Skeletal muscle satellite cell (primary cell): ENCODE measurements around the gene SLC5A5. TPM values are rescaled to one million over a fixed set of nuclear protein-coding genes. Genes with fewer than 3 reads are reported as not detected.

Experiments used
- H3K27me3 ChIP-seq: 2 replicates; pipeline ENCODE4 v1.7.0; 2013; ENCODE audit warnings: low read length; ENCODE audit not compliant: control insufficient read depth, insufficient read depth
- H3K36me3 ChIP-seq: 2 replicates; pipeline ENCODE4 v1.7.0; 2013; ENCODE audit warnings: mild to moderate bottlenecking, control low read depth, low read length; ENCODE audit not compliant: insufficient read depth
- H3K4me1 ChIP-seq: 2 replicates; pipeline ENCODE4 v1.7.0; 2013; ENCODE audit warnings: low read length; ENCODE audit not compliant: control insufficient read depth, insufficient read depth
- H3K4me2 ChIP-seq: 2 replicates; pipeline ENCODE4 v1.7.0; 2013; ENCODE audit warnings: mild to moderate bottlenecking, low read length
- H3K4me3 ChIP-seq: 2 replicates; pipeline ENCODE4 v1.7.0; 2013; ENCODE audit warnings: low read length
- H3K9ac ChIP-seq: 2 replicates; pipeline ENCODE4 v1.7.0; 2013; ENCODE audit warnings: mild to moderate bottlenecking, low read depth, low read length, moderate library complexity
- H3K9me3 ChIP-seq: replicated peaks from 2 replicates; pipeline ENCODE4 v1.7.0; 2013; ENCODE audit warnings: mild to moderate bottlenecking, control low read depth, low read length
- small RNA-seq: library from RNA; depleted of rRNA; stranded (forward); fragments of <200 nt; gene quantifications from one replicate; pipeline ENCODE3, GENCODE V24; 2012

SLC5A5 gene

DNA sequence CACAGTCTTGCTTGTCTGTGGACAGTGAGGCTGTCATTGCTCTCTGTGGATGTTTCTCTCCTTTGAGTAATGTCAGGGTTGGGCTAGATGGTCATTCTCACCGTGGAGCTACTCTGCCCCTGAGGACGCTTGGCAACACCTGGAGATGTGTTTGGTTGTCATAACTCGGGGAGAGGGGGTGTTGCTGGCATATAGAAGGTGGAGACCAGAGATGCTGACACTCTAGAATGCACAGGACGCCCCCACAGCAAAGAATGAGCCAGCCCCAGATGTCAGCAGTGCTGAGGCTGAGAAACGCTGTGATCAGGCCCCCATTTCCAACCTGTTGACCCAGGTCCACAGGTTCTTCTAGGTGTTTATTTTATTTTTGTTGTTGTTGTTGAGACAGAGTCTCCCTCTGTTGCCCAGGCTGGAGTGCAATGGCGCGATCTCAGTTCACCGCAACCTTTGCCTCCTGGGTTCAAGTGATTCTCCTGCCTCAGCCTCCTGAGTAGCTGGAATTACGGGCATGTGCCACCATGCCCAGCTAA lies 65.7 kb downstream of the SLC5A5 start:
- Histone ChIP-seq H3K4me2 (no peak overlapping the region), H3K36me3 (peaks cover 9% of the 10 kb centered on the region), H3K4me1 (peaks cover 10% of the 10 kb centered on the region), H3K9me3 (no peaks in the 10 kb centered on the region), H3K4me3 (no peak overlapping the region), H3K9ac (no peak overlapping the region), H3K27me3 (no peaks in the 10 kb centered on the region)

DNA sequence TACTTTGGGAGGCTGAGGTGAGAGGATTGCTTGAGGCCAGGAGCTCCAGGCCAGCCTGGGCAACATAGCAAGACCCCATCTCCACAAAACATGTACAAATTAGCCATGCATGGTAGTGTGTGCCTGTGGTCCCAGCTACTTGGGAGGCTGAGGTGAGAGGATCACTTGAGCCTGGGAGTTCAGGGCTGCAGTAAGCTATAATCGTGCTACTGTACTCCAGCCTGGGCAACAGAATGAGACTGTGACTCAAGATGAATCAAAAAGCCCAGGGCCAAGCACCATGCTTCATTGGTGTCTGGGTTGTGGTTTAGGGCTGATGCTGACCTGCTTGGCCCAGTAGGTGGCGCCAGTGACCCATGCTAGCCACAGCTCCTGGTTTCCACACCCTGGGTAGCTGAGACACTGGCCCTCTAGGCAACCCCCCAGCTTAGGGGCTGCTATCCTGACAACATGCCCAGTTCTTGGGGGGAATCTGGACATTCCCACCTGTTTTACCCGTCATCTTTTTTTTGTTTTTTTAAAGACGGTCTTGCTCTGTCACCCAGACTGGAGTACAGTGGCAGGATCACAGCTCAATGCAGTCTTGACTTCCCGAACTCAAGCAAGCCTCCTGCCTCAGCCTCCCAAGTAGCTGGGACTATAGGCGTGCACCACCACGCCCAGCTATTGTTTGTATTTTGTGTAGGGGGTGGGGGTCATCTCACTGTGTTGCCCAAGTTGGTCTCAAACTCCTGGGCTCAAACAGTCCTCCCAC lies 66.5 kb downstream of the SLC5A5 start:
- H3K36me3 ChIP-seq: peaks cover 14% of the 10 kb centered on the region

DNA sequence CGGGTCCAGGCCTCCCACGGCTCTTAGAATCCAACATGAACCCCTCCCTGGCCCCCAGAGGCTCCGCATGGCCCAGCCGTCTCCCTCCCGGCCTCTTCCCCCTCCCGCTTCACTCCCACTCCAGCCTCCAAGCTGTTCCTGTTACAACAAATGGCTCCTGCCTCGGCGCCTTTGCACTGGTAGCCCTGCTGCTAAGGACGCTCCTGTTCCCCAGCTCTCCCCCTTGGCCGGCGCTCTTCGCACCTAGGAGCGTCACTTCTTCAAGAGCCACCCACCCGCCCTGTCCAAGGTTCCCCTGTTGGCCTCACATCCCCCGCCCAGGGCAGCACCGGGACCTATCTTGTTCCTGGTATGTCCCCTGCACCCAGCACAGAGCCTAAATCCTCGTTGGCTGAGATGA lies 70.4 kb downstream of the SLC5A5 start:
- Histone ChIP-seq H3K27me3 (no peaks in the 10 kb centered on the region), H3K36me3 (peaks cover 13% of the 10 kb centered on the region), H3K9ac (no peak overlapping the region), H3K4me3 (no peak overlapping the region), H3K4me1 (peaks cover 9% of the 10 kb centered on the region), H3K9me3 (no peaks in the 10 kb centered on the region), H3K4me2 (no peak overlapping the region)

More for the DNA sequence above, 66.5 kb downstream of the SLC5A5 start:
- Histone ChIP-seq H3K4me1 (peaks cover 10% of the 10 kb centered on the region), H3K4me2 (no peak overlapping the region), H3K27me3 (no peaks in the 10 kb centered on the region), H3K4me3 (no peak overlapping the region), H3K9me3 (no peaks in the 10 kb centered on the region), H3K9ac (no peak overlapping the region)

DNA sequence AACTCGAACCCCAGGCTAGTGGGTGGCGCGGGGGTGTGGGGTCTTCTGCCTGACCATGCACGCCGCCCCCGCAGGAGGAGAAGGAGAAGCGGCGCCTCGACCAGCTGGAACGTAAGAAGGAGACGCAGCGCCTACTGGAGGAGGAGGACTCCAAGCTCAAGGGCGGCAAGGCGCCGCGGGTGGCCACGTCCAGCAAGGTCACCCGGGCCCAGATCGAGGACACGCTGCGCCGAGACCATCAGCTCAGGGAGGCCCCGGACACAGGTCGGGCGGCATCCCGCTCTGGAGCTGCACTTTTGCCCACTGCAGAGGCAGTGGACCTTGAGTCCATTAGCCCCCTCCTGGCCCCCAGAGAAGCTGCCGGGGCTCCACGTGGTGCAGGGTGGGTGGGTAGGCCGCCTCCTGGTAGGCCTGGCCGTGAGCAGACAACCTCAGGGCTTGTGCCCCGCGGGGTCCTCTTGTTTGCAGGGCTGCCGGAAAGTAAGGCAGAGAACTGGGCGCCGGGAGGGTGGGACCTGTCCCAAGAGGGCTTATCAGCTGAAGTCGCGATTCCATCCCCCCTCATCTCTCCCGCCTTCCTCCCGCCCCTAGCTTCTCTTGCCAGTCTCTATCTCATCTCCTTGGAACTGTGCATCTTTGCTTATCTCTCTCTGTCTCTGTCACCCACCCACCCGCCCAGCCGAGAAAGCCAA lies 71.0 kb downstream of the SLC5A5 start:
- Histone ChIP-seq H3K36me3 (peaks cover 9% of the 10 kb centered on the region), H3K4me2 (no peak overlapping the region), H3K4me3 (no peak overlapping the region), H3K4me1 (peaks cover 13% of the 10 kb centered on the region), H3K9me3 (no peaks in the 10 kb centered on the region), H3K9ac (no peak overlapping the region), H3K27me3 (no peaks in the 10 kb centered on the region)

DNA sequence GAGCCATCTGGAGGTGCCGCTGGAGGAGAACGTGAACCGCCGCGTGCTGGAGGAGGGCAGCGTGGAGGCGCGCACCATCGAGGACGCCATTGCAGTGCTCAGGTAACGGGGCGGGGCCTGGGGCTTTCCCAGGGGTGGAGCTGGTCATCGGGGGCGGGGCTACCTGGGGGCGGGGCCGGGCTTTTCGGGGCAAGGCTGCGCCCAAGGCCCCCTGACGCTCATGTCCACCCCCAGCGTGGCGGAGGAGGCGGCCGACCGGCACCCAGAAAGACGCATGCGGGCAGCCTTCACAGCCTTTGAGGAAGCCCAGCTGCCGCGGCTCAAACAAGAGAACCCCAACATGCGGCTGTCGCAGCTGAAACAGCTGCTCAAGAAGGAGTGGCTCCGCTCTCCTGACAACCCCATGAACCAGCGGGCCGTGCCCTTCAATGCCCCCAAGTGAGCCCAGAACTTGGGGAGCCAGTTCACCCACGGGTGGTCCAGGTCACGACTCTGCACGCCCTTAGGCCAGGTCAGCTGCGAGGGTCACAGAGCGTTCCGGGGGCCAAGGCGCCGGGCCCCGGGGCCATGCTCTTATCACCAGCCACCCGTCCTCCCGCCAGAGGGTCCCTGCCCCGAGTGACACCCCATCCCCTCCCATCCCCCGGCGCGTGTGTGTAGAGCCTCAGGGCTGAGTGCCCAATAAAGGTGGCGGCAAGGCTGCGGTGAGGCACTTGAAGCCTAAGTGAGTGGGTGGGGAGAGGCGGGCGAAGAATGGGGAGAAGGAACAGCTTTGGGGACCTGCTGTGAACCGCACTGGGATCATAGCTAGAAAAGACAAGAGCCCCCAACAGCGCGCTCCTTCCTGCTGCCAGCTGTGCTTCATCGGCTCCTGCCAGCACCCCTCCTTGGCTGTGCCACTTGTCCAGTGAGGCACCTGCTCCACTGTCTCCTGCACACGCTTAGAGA lies 71.8 kb downstream of the SLC5A5 start:
- H3K9ac ChIP-seq: no peak overlapping the region

DNA sequence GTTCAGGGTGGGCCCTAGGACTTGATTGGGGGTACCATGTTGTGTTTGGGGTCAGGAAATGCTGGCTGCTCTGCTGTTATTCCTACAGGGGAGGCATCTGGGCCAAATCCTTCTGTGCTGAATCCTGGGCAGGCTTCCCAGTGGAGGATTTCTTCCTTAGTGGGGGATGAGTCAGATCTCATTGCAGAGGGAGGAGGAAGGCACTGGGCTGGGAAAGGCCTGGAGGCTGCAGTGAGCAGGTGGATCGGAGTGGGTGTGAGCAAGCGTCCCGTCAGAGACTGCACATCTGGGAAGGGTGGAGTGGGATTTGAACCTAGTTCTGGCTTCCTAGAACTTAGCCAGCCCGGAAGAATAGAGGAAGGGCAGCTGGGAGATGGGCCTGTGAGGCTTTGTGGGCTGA lies 72.6 kb downstream of the SLC5A5 start:
- peaks cover 9% of the 10 kb centered on the region for H3K4me1 ChIP-seq
- peaks cover 7% of the 10 kb centered on the region for H3K27me3 ChIP-seq
- H3K9me3 ChIP-seq: no peaks in the 10 kb centered on the region
- H3K4me2 ChIP-seq: no peak overlapping the region
- no peak overlapping the region for H3K9ac ChIP-seq
- H3K36me3 ChIP-seq: peaks cover 9% of the 10 kb centered on the region
- no peak overlapping the region for H3K4me3 ChIP-seq

More for the DNA sequence above, 71.8 kb downstream of the SLC5A5 start:
- Histone ChIP-seq H3K4me2 (no peak overlapping the region), H3K36me3 (peaks cover 9% of the 10 kb centered on the region), H3K27me3 (no peaks in the 10 kb centered on the region), H3K4me1 (peaks cover 9% of the 10 kb centered on the region), H3K9me3 (no peaks in the 10 kb centered on the region), H3K4me3 (no peak overlapping the region)

Small RNA genes within 50 kb of the gene (small RNA-seq; reads per million reads assigned to genes)
- not detected for gene SNORA68
